Activated gamma-delta T cell treated with Interleukin-2 at 50 U/mL for 16 hours (primary cell): Measurements from ENCODE around the gene FIGLA.

Experiments used
- DNase-seq: peaks from one replicate; pipeline ENCODE4 v3.0.0-alpha.2; 2020

FIGLA gene, protein sequence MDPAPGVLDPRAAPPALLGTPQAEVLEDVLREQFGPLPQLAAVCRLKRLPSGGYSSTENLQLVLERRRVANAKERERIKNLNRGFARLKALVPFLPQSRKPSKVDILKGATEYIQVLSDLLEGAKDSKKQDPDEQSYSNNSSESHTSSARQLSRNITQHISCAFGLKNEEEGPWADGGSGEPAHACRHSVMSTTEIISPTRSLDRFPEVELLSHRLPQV

GRCh38 chr2:70790136-70790828, at the start of gene FIGLA:
Gene FIGLA, minus strand, starts transcription at chr2:70790643. Its CDS starts 5 bp downstream, at chr2:70790638.
- DNase-seq, result no peak

- no peak for DNase-seq
Observed at GRCh38 chr2:70837980-70838925, 47.8 kb upstream of the FIGLA start.

- DNase-seq, result no peak
Observed at GRCh38 chr2:70835643-70836042, 45.2 kb upstream of the FIGLA start, which contains the start of gene CD207. Gene CD207, minus strand, starts transcription at chr2:70835816. Its CDS starts 40 bp downstream, at chr2:70835776.

- DNase-seq, result no peak
Observed at GRCh38 chr2:70834881-70835280, 44.4 kb upstream of the FIGLA start.

DNA sequence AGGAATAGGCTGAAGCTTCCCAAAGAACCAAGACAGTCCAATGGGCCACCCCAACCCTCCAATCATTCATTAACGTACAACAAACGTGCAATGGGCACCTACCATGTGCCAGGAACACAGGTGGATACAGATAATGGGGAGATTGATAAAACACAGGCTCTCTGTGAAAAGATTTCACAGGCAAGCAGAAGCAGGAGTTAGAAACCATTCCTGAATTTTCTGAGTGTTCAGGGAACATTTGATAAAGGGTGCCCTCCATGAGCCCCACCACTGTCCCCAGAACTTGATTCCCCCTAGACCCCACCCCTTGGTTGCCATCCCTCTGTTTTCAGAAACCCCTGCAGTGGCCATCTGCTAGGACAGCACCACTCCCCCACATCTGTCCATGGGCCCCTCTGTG, 43.7 kb upstream of the FIGLA start:
- no peak for DNase-seq

DNA sequence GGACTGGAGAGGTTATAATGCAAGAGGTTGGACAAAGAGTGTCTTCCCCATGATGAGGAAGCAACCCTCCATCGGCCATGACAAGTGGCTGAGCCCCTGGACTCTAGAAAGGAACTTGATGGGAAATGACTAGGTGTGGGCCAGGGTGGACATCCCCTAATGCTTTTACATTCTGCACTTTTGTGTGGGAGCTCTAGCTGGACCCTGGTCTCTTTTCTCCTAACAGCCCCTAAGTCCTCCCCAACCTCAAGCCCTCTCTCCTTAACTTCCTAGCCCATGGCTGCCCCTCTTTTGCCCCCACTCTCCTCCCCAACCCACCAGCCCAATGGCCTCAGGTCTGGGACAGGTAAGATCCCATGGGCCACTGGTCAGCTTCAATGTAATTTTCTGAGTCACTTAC, 42.8 kb upstream of the FIGLA start:
- no peak for DNase-seq

- no peak for DNase-seq
Observed at GRCh38 chr2:70832386-70832785, 41.9 kb upstream of the FIGLA start.

DNA sequence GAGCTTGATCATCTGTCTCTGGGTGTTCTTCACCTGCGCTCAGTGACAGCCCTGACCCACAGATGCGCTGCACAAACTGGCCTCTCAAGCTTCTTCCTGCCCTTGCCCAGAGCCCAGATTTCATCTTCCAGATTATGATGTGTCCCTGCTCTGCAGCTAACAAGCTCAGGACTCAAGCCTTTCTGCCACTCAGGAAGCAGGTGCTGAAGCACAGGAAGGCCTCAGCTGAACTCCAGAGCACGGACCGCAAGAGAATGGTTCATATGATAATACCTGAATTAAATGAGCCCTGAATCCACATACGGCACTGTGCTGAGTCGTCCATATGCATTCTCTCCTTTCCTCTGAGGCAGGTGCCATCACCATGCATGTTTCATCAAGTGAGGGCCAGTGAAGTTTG, 41.4 kb upstream of the FIGLA start:
- no peak for DNase-seq

DNA sequence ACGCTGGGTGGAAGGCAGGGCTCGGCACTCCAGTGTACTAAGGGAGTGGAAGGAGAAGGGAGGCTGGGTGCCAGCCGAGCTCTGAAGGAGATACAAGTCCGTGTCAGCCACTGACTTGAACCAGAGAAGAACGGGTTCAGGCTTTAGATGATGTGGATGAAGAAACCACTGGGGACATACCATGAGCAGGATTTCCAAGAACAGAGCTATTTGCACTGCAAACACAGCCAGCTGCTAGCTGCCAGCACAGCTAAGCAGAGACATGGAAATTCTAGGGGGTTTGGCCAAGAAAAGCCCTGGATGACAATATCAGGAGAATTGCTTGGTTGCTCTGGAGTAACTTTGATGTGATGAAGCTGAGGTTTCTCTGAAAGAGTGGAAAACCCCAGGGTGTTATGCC, 39.9 kb upstream of the FIGLA start:
- no peak for DNase-seq

GRCh38 chr2:70829916-70830315, 39.5 kb upstream of the FIGLA start:
- DNase-seq, result no peak

- DNase-seq, result no peak
Observed at GRCh38 chr2:70828914-70829824, 38.7 kb upstream of the FIGLA start.

DNA sequence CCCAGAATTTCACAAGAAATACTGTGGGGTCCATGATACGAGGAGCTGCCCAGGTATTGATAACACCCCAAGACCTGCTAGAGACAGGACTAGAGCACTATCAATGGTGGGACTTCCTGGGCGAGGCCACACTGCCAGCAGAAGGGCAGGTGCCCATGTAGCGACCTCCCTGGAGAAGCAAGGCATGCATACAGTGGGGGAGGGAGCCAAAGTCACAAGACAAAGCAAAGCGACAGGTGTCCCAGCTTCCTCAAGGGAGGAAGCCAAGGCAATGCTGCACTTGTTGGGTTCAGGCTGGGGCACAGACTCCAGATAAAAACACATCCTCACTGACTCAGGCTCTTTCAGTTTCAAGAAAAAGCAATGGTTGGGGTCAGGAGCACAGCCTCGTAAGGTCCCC, 37.7 kb upstream of the FIGLA start:
- no peak for DNase-seq

- DNase-seq, result no peak
Observed at GRCh38 chr2:70827388-70827787, 36.9 kb upstream of the FIGLA start.

DNA sequence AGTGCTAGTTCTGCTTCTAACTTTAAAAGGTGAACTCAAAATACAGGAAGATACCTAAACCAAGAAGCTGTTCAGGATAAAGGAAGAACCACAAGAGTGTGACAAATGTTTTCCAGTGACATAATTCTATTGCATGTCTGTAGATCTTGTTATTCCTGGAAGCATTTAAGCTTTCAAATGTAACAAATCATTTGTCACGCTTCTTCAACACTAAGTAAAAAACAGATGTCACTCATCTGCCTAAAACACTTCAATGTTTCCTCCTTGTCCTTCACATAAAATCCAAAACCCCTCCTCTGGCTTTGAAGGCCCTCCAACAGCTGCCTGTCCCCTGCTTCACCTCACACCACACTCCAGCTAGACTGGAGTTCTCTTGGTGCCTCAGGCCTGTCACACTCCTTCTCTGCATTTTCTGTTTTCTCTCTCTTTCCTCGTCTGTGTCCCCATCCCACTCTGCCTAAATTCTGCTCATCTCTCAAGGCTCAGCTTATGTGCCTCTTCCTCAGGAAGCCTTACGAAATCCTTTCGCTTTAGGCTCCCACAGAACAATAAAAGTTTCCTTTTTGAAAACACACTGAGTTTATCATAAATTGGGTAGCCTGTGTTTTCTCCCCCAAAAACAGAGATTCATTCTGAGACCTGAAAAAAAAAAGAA, 36.4 kb upstream of the FIGLA start:
- no peak for DNase-seq

- no peak for DNase-seq
Observed at GRCh38 chr2:70823249-70823648, 32.8 kb upstream of the FIGLA start.

DNA sequence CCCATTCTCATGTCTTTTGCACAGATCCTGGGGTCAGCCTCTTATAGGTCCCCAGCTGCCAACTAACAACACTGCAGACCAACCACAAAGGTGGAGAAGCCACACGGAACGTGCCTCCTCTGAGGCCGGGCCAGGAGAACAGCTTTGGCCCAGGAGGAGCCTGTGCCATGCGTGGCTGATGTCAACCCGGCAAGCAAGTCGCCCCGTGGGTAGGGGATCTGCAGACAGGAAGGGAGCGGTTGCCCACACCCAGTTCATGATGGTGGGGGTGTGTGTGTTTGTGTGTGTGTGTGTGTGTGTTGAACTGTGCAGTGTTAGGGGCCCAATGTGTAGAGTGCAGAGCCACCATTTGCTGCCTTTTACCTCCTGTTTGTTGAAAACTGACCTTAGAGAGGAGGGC, 32.4 kb upstream of the FIGLA start:
- no peak for DNase-seq

DNA sequence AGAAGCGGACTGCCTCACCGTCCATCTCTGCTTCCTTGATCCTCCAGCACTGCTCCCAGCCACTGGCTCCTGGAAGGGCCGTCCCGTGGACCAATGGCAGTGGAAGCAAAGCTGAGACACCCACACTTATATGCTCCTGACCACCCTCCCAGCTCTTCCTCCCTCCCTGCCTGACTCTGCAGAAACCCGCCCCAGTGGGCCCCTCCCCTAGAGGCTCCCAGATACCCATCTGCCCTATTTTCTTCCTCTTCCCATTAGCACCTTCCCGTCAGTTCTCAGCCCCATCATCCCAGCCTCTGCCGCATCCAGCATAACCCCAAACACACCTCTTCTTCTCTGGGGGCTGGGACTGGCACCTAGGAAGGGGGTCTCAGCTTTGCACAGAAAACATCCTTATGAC, 30.1 kb upstream of the FIGLA start, which contains the start of gene CLEC4F:
TSS of gene CLEC4F (minus strand) at position 101 of the 400 bp plus-strand sequence. CDS start at position 25, 76 bp downstream.
- DNase-seq, result no peak

DNA sequence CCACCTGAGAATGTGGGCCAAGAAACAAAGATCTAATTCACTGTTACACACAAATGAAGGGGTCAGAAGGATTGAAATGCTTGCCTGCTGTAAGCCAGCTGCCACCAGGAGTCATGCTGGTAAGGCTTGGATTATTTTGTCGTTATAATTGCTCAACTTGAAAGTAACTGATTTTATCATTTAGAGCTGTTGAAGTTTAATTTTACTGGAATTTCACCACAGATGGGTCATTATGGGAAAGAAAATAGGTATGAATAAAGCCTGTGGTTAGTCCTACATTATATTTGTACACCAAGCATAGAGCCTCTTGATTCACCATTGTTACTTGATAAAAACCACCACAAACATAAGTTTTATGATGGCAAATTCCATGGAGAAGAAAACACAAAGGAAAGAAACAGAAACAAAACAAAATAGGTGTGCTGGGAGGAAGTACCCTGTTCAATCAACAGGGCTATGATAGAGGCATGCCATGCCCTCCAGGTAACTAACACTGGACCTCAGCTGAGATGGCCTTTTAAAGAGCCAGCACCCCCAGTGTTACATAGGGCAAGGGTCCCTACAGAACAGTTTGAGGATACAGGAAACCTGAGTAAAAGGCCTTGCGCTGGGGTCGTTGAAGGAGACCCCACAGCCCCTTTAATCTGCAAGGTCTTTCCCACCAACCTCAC, 27.0 kb upstream of the FIGLA start:
- no peak for DNase-seq

- DNase-seq, result no peak
Observed at GRCh38 chr2:70816726-70817125, 26.3 kb upstream of the FIGLA start.

DNA sequence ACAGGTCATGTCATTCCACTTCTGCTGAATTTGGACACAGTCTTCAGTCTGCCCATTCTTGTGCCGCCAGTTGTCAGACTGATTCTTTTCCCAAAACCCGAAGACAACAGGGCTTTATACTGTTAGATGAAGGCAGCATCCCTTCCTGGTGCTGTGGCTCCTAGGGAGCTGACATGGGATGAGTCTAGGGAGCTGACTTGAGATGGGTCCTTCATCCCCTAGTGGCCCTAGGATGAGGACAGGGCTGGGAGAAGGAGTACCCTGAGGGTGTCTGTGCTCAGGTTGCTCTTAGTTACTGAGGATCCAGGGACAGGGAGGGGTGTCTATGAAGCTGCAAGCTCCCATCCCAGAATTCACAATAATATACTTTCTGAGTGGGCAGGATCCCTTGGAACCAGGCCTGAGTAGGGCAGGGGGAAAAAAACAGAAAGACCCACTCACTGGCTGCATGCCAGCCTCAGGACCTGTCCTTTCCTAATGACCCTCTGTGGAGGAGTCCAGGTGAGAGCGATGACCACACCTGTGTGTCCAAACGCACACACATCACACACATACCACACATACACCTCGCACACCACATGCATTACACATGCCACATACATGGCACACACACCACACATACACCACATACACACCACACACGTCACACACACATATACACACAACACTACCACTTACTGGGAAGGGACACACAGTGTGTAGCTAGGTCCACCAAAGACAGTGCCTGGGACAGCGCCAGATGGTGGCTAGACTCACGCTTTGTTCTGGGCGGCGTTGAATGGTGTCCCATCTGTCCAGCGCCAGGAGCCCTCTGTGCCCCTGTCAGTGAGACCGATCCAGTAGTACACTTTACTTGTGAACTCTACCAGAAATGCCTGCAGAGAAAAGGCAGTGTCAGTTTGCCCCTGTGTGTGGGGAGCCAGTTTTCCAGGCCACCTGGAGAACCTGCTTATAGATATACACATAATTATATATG, 18.8 kb upstream of the FIGLA start:
- DNase-seq, result no peak
